NK-92 treated with Interleukin-12 subunit alpha and Interleukin-12 subunit beta, amount 100 ng/mL, for 24 hours (cell line): Measurements from ENCODE around the gene SFSWAP.

Experiments
- DNase-seq: peaks from one replicate; lab custom pipeline; 2025; lab: John Stamatoyannopoulos, UW

Gene SFSWAP

GRCh38 chr12:131816495-131816894 is 105.6 kb downstream of the SFSWAP start:
- DNase-seq, result no peak

- DNase-seq, result no peak
Measured at GRCh38 chr12:131817241-131817640, 106.4 kb downstream of the SFSWAP start.

- DNase-seq, result no peak
Measured at GRCh38 chr12:131818821-131819585, 108.1 kb downstream of the SFSWAP start.

GRCh38 chr12:131824450-131824849 is 113.6 kb downstream of the SFSWAP start:
- DNase-seq, result no peak

- no peak for DNase-seq
Measured at GRCh38 chr12:131825146-131825892, 114.4 kb downstream of the SFSWAP start.

GRCh38 chr12:131826097-131826928 is 115.4 kb downstream of the SFSWAP start:
- no peak for DNase-seq

- DNase-seq, result no peak
Measured at GRCh38 chr12:131827961-131828534, 117.2 kb downstream of the SFSWAP start, which contains the start of gene MMP17. TSS of gene MMP17 (plus strand) at chr12:131828393. CDS start at chr12:131828495, 102 bp downstream.

GRCh38 chr12:131828671-131829355 is 117.9 kb downstream of the SFSWAP start:
- no peak for DNase-seq

- no peak for DNase-seq
Measured at GRCh38 chr12:131829356-131829747, 118.5 kb downstream of the SFSWAP start.

GRCh38 chr12:131829791-131830334 is 119.0 kb downstream of the SFSWAP start:
- DNase-seq, result no peak

GRCh38 chr12:131830335-131830913 is 119.5 kb downstream of the SFSWAP start:
- no peak for DNase-seq

GRCh38 chr12:131830914-131831571 is 120.2 kb downstream of the SFSWAP start:
- DNase-seq, result no peak

GRCh38 chr12:131831635-131832041 is 120.7 kb downstream of the SFSWAP start:
- no peak for DNase-seq

- DNase-seq, result no peak
Measured at GRCh38 chr12:131832321-131833231, 121.7 kb downstream of the SFSWAP start.

GRCh38 chr12:131833288-131833895 is 122.5 kb downstream of the SFSWAP start:
- no peak for DNase-seq

GRCh38 chr12:131833896-131834641 is 123.2 kb downstream of the SFSWAP start:
- no peak for DNase-seq

GRCh38 chr12:131834798-131835615 is 124.1 kb downstream of the SFSWAP start:
- no peak for DNase-seq
